Measurements from ENCODE around the gene FOXN1. TPM values are rescaled to one million over a fixed set of nuclear protein-coding genes. Genes with fewer than 3 reads are reported as not detected.

The FOXN1 gene
- polyA plus RNA-seq, 1 of the 3 experiments (the other 2 are of a cell fraction): not detected

DNA sequence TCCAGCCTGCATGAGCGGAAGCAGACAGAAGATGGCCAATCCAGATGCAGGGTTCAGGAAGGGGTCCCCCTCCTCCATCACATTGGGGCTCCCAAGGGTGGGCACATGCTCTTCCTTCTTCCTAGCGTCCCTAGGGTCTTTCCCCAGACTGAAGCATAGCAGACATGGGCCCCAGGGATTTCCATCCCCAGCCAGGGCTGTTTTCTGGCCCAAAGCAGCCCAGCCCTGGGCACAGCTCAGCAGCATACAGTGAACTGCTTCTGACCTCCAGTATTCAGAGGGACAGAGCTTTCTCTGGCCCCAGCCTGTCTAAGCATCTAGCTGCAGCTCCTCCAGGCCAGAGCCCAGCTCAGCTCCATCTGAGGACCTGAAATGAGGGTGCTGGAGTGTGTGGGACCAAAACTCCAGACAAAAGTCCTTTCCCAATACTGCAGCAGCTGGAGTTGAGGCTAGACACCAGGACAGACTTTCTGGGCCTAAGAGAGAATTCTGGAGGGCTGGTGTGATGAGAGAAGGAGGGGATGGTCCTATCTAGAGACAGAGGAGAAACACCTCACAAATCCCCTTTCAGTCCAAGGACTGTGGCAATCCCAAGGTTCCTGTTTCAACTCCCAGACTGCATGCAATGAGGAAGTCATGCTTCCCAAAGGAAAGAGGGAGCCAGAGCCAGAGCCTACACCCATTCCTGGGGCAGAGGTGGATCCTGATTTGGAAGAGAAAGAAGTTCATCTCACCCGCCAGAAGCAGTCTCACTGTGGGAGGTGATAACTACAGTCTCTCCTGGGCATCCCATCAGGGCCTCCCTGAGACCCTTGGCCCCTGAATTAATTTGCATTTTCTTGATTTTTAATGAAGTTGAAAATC lies 4.5 kb upstream of the FOXN1 start (continued):
- TF ChIP-seq, protein P1, sequence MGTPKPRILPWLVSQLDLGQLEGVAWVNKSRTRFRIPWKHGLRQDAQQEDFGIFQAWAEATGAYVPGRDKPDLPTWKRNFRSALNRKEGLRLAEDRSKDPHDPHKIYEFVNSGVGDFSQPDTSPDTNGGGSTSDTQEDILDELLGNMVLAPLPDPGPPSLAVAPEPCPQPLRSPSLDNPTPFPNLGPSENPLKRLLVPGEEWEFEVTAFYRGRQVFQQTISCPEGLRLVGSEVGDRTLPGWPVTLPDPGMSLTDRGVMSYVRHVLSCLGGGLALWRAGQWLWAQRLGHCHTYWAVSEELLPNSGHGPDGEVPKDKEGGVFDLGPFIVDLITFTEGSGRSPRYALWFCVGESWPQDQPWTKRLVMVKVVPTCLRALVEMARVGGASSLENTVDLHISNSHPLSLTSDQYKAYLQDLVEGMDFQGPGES (IDR thresholded peaks at IDR 0.05; ENCODE audit: low read depth, low read length): no peak
- TF ChIP-seq MEF2A (IDR thresholded peaks at IDR 0.05; ENCODE audit: borderline replicate concordance, low read depth): no peak
- TF ChIP-seq JUND (IDR thresholded peaks at IDR 0.05): no peak
- TF ChIP-seq RXRA (IDR thresholded peaks at IDR 0.05; ENCODE audit: borderline replicate concordance, low read depth): no peak
- no peak for TF ChIP-seq GATA2 (CRISPR knock-in tag; IDR thresholded peaks at IDR 0.05)
- no peak for TF ChIP-seq EP300 (IDR thresholded peaks at IDR 0.05; ENCODE audit: borderline replicate concordance in 1 of 2, low read depth in 1 of 2, low read length in 1 of 2)
- TF ChIP-seq GABPA (IDR thresholded peaks at IDR 0.05; ENCODE audit: low read depth): no peak
- TF ChIP-seq, protein P2, sequence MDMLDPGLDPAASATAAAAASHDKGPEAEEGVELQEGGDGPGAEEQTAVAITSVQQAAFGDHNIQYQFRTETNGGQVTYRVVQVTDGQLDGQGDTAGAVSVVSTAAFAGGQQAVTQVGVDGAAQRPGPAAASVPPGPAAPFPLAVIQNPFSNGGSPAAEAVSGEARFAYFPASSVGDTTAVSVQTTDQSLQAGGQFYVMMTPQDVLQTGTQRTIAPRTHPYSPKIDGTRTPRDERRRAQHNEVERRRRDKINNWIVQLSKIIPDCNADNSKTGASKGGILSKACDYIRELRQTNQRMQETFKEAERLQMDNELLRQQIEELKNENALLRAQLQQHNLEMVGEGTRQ (IDR thresholded peaks at IDR 0.05; ENCODE audit: borderline replicate concordance, low read depth, low read length): no peak
- TF ChIP-seq SIN3A (IDR thresholded peaks at IDR 0.05; ENCODE audit: borderline replicate concordance, low read depth, low read length): no peak
- TF ChIP-seq, protein P3, sequence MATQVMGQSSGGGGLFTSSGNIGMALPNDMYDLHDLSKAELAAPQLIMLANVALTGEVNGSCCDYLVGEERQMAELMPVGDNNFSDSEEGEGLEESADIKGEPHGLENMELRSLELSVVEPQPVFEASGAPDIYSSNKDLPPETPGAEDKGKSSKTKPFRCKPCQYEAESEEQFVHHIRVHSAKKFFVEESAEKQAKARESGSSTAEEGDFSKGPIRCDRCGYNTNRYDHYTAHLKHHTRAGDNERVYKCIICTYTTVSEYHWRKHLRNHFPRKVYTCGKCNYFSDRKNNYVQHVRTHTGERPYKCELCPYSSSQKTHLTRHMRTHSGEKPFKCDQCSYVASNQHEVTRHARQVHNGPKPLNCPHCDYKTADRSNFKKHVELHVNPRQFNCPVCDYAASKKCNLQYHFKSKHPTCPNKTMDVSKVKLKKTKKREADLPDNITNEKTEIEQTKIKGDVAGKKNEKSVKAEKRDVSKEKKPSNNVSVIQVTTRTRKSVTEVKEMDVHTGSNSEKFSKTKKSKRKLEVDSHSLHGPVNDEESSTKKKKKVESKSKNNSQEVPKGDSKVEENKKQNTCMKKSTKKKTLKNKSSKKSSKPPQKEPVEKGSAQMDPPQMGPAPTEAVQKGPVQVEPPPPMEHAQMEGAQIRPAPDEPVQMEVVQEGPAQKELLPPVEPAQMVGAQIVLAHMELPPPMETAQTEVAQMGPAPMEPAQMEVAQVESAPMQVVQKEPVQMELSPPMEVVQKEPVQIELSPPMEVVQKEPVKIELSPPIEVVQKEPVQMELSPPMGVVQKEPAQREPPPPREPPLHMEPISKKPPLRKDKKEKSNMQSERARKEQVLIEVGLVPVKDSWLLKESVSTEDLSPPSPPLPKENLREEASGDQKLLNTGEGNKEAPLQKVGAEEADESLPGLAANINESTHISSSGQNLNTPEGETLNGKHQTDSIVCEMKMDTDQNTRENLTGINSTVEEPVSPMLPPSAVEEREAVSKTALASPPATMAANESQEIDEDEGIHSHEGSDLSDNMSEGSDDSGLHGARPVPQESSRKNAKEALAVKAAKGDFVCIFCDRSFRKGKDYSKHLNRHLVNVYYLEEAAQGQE (IDR thresholded peaks at IDR 0.05; ENCODE audit: low read depth, low read length): no peak
- no peak for TF ChIP-seq NRF1 (IDR thresholded peaks at IDR 0.05; ENCODE audit: low read depth, low read length)

DNA sequence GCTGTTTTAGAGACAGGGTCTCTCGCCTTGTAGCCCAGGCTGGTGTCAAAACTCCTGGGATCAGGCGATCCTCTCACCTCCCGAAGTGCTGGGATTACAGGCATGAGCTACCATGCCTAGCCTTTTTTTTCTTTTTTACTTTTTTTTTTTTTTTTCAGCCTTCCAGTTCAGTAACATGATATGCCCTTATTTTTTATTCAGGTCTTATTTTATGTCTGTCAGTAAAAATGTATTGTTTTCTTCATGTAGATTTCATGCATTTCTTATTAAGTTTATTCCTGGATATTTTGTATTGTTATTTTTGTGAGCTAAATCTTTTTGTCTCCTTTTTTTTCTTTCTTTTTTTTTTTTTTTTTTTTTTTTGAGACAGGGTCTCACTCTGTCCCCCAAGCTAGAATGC lies 2.7 kb upstream of the FOXN1 start:
- 56% methylated on average over 3 of the region's 3 CpGs for WGBS (ENCODE audit: low lambda C conversion rate)
- Histone ChIP-seq H3K9me2 (no peaks in the 10 kb centered on the region), H3K36me3 (replicated peaks in 1 of 2; ENCODE audit: control insufficient read depth in 1 of 2, insufficient read depth in 2 of 2, low read length in 1 of 2) (no peaks in the 10 kb centered on the region), H3K9me3 (no peaks in the 10 kb centered on the region), H2AFZ (ENCODE audit: low read depth) (no peak overlapping the region), H3F3A (replicated peaks; ENCODE audit: insufficient read depth) (no peaks in the 10 kb centered on the region), H3K4me2 (no peak overlapping the region), H3K27me3 (ENCODE audit: insufficient read depth) (peaks cover 11% of the 10 kb centered on the region; the same call in 1 of the 2 replicates), H4K20me1 (ENCODE audit: insufficient read depth) (no peaks in the 10 kb centered on the region), H3K9ac (no peak overlapping the region), H3K4me3 (ENCODE audit: low read depth in 2 of 2, low read length in 1 of 2) (no peak overlapping the region), H3K79me2 (ENCODE audit: insufficient read depth) (no peaks in the 10 kb centered on the region), H3K27ac (ENCODE audit: low read depth in 2 of 2, low read length in 1 of 2) (no peak overlapping the region), H3K4me1 (ENCODE audit: control insufficient read depth in 1 of 2, insufficient read depth in 2 of 2, low read depth in 1 of 2, low read length in 1 of 2) (peaks cover 0 to 8% of the 10 kb centered on the region in 2 experiments; a peak in 1 of 4 replicates)
- ChIA-PET CTCF (interaction anchor here (0.9 to 2.7 kb wide), 4 partner anchors 10 to 109 kb away, joined by 3 to 10 read pairs (median 4); no protein-coding TSS in a partner anchor), POLR2A (interaction anchor here (0.7 kb wide), 1 partner anchor 129 kb away, joined by 4 read pairs; no protein-coding TSS in a partner anchor)
- TF ChIP-seq FOXM1 (IDR thresholded peaks at IDR 0.05; ENCODE audit: low read depth) (no peak), POLR2AphosphoS5 (IDR thresholded peaks at IDR 0.05; ENCODE audit: low read depth, low read length) (no peak), RAD21 (IDR thresholded peaks at IDR 0.05; ENCODE audit: low read length) (no peak), TAF1 (IDR thresholded peaks at IDR 0.05; ENCODE audit: borderline replicate concordance, low read depth, low read length) (no peak), MXI1 (IDR thresholded peaks at IDR 0.05; ENCODE audit: low read depth, low read length) (no peak), NFIC (IDR thresholded peaks at IDR 0.05; ENCODE audit: borderline replicate concordance) (no peak), SMC3 (IDR thresholded peaks at IDR 0.05; ENCODE audit: low read depth, low read length) (no peak), EZH2phosphoT487 (IDR thresholded peaks at IDR 0.05; ENCODE audit: borderline replicate concordance, low read depth) (no peak), MEF2A (IDR thresholded peaks at IDR 0.05; ENCODE audit: borderline replicate concordance, low read depth) (no peak), YY1 (IDR thresholded peaks at IDR 0.05; ENCODE audit: low read depth) (no peak)
- TF ChIP-seq, protein P4, sequence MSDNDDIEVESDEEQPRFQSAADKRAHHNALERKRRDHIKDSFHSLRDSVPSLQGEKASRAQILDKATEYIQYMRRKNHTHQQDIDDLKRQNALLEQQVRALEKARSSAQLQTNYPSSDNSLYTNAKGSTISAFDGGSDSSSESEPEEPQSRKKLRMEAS (IDR thresholded peaks at IDR 0.05; ENCODE audit: low read depth): no peak
- TF ChIP-seq, protein P5, sequence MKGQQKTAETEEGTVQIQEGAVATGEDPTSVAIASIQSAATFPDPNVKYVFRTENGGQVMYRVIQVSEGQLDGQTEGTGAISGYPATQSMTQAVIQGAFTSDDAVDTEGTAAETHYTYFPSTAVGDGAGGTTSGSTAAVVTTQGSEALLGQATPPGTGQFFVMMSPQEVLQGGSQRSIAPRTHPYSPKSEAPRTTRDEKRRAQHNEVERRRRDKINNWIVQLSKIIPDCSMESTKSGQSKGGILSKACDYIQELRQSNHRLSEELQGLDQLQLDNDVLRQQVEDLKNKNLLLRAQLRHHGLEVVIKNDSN (IDR thresholded peaks at IDR 0.05; ENCODE audit: borderline replicate concordance, low read depth): no peak
- TF ChIP-seq, protein P1 (IDR thresholded peaks at IDR 0.05; ENCODE audit: low read depth, low read length): no peak
- DNase-seq: no peak
